Measurements from ENCODE around the gene FNBP1. TPM values are rescaled to one million over a fixed set of nuclear protein-coding genes. Genes with fewer than 3 reads are reported as not detected.
A peak's percentile ranks its signal among the peaks of the same experiment; 100 is the strongest.

Gene FNBP1
- total RNA-seq, 1 experiment from 2014 or later, result 36.5 TPM

GRCh38 chr9:129964901-129965734 lies 77.9 kb downstream of the FNBP1 start:
- Mint-ChIP-seq H3K27ac (peak overlapping the region; percentile 54 to 95 (median 94)), H3K9me3 (no peaks in the 10 kb centered on the region), H3K36me3 (ENCODE audit: insufficient read depth in 1 of 3, low read depth in 3 of 3) (peaks cover 0 to 6% (median 5%) of the 10 kb centered on the region in 3 experiments; a peak in 4 of 7 replicates), H3K4me3 (peak overlapping the region in 1 of 2 experiments; percentile 23; a peak in 1 of 5 replicates), H3K4me1 (peaks cover 48 to 50% of the 10 kb centered on the region in 2 experiments), H3K27me3 (ENCODE audit: low read depth) (no peaks in the 10 kb centered on the region)
- Histone ChIP-seq H2BK120ac (ENCODE audit: low read depth, low read length, poor library complexity, severe bottlenecking) (no peak overlapping the region), H4K5ac (ENCODE audit: insufficient read length, low read depth, low read length) (no peak overlapping the region), H2BK12ac (ENCODE audit: insufficient read length, low read depth, low read length) (no peak overlapping the region), H4K8ac (replicated peaks; ENCODE audit: insufficient read length, low read depth, low read length) (no peak overlapping the region), H3K14ac (ENCODE audit: insufficient read depth, low read length) (no peak overlapping the region; the same call in 1 of the 2 replicates), H3K9ac (ENCODE audit: extremely low read depth, insufficient read length, low read length) (no peak overlapping the region), H4K91ac (ENCODE audit: insufficient read length, low read depth, low read length) (no peak overlapping the region), H4K20me1 (ENCODE audit: control insufficient read depth, insufficient read depth, insufficient read length) (no peaks in the 10 kb centered on the region), H3K23me2 (ENCODE audit: insufficient read length, low read depth, low read length, poor library complexity, severe bottlenecking) (peaks cover 6% of the 10 kb centered on the region), H2AK5ac (ENCODE audit: insufficient read length, low read length) (no peak overlapping the region), H3K9me3 (ENCODE audit: control insufficient read depth, low read depth, low read length) (no peaks in the 10 kb centered on the region), H2AFZ (ENCODE audit: low read length) (no peak overlapping the region), H3K79me1 (ENCODE audit: insufficient read depth, low read depth, low read length, poor library complexity, severe bottlenecking) (no peaks in the 10 kb centered on the region), H2BK20ac (ENCODE audit: low read depth, low read length, poor library complexity, severe bottlenecking) (no peak overlapping the region), H3K27me3 (ENCODE audit: insufficient read depth, low read length) (no peaks in the 10 kb centered on the region), H3K23ac (ENCODE audit: insufficient read length, low read depth, low read length) (no peak overlapping the region), H3T11ph (ENCODE audit: low read length) (no peak overlapping the region), H2BK5ac (ENCODE audit: insufficient read length, low read length) (no peak overlapping the region), H2BK15ac (ENCODE audit: low read depth, low read length) (no peak overlapping the region), H3K4me1 (ENCODE audit: insufficient read depth, low read length) (peaks cover 17% of the 10 kb centered on the region), H3K18ac (ENCODE audit: insufficient read length, low read depth, low read length) (peak overlapping the region; percentile 38), H3K79me2 (ENCODE audit: insufficient read depth, low read length) (no peaks in the 10 kb centered on the region), H3K27ac (ENCODE audit: insufficient read length, low read depth, low read length) (peak overlapping the region; percentile 74), H3K4me2 (ENCODE audit: insufficient read depth, insufficient read length, low read length) (no peak overlapping the region), H3K56ac (ENCODE audit: insufficient read length, low read depth, low read length) (no peak overlapping the region), H3K4ac (ENCODE audit: low read depth, low read length) (no peak overlapping the region)
- no peak for DNase-seq
- WGBS (ENCODE audit: extremely low coverage, insufficient read length, low lambda C conversion rate), result no CpG with 5 or more reads among the region's 21 CpGs
- no peak for TF ChIP-seq CTCF (conservative IDR thresholded peaks at IDR 0.05)
